ENCODE data around the gene NRDC.
"Not testable (repeated sequence)": the region's sequence is repeated elsewhere in the genome, so short reads cannot be mapped to it uniquely, and the experiment has no call there.

NRDC gene

GRCh38 chr1:51840743-51841461 is 37.6 kb downstream of the NRDC start:
- DNase-seq (ENCODE audit: low read depth): no peak

- DNase-seq (ENCODE audit: low read depth): no peak
Observed at GRCh38 chr1:51840182-51840581, 38.3 kb downstream of the NRDC start.

- no peak for DNase-seq (ENCODE audit: low read depth)
Observed at GRCh38 chr1:51839094-51839493, 39.4 kb downstream of the NRDC start.

GRCh38 chr1:51837243-51837642 is 41.3 kb downstream of the NRDC start:
- DNase-seq (ENCODE audit: low read depth): no peak

GRCh38 chr1:51833700-51834099 is 44.8 kb downstream of the NRDC start:
- DNase-seq (ENCODE audit: low read depth): no peak

- DNase-seq (ENCODE audit: low read depth): no peak
Observed at GRCh38 chr1:51829058-51829457, 49.5 kb downstream of the NRDC start.

GRCh38 chr1:51819810-51820209 is 58.7 kb downstream of the NRDC start:
- no peak for DNase-seq (ENCODE audit: low read depth)

- not testable (repeated sequence) for DNase-seq (ENCODE audit: low read depth)
Observed at GRCh38 chr1:51819021-51819420, 59.5 kb downstream of the NRDC start.

- DNase-seq (ENCODE audit: low read depth): no peak
Observed at GRCh38 chr1:51818487-51818886, 60.0 kb downstream of the NRDC start.

GRCh38 chr1:51814513-51814912 is 64.0 kb downstream of the NRDC start:
- no peak for DNase-seq (ENCODE audit: low read depth)

- no peak for DNase-seq (ENCODE audit: low read depth)
Observed at GRCh38 chr1:51799372-51799771, 79.2 kb downstream of the NRDC start.

- DNase-seq (ENCODE audit: low read depth): no peak
Observed at GRCh38 chr1:51794868-51795267, 83.7 kb downstream of the NRDC start.

- DNase-seq (ENCODE audit: low read depth): no peak
Observed at GRCh38 chr1:51794260-51794659, 84.3 kb downstream of the NRDC start.

- no peak for DNase-seq (ENCODE audit: low read depth)
Observed at GRCh38 chr1:51792864-51793263, 85.7 kb downstream of the NRDC start.

- DNase-seq (ENCODE audit: low read depth): no peak
Observed at GRCh38 chr1:51791888-51792287, 86.6 kb downstream of the NRDC start.

- no peak for DNase-seq (ENCODE audit: low read depth)
Observed at GRCh38 chr1:51790385-51790784, 88.1 kb downstream of the NRDC start.

- no peak for DNase-seq (ENCODE audit: low read depth)
Observed at GRCh38 chr1:51789342-51789741, 89.2 kb downstream of the NRDC start.

- DNase-seq (ENCODE audit: low read depth): no peak
Observed at GRCh38 chr1:51788938-51789337, 89.6 kb downstream of the NRDC start.

GRCh38 chr1:51784997-51785421 is 93.5 kb downstream of the NRDC start:
- no peak for DNase-seq (ENCODE audit: low read depth)

GRCh38 chr1:51780927-51781326 is 97.6 kb downstream of the NRDC start:
- no peak for DNase-seq (ENCODE audit: low read depth)

GRCh38 chr1:51776408-51776807 is 102.1 kb downstream of the NRDC start:
- DNase-seq (ENCODE audit: low read depth): no peak

GRCh38 chr1:51768971-51769588 is 109.4 kb downstream of the NRDC start:
- DNase-seq (ENCODE audit: low read depth): no peak

GRCh38 chr1:51761351-51761750 is 117.2 kb downstream of the NRDC start:
- no peak for DNase-seq (ENCODE audit: low read depth)

- DNase-seq (ENCODE audit: low read depth): no peak
Observed at GRCh38 chr1:51760872-51761271, 117.7 kb downstream of the NRDC start.
